GM19324 (cell line): ENCODE data around the gene TMEM129.

ENCODE experiments used
- ATAC-seq: cut with Tn5 transposase; IDR thresholded peaks from one replicate; pipeline ENCODE4 v1.9.1; 2021; ENCODE audit warnings: mild to moderate bottlenecking, moderate library complexity; ENCODE audit not compliant: unreplicated experiment, low FRiP score

The TMEM129 gene

GRCh38 chr4:1723131-1723801, 2.1 kb upstream of the TMEM129 start:
- ATAC-seq: no peak

- ATAC-seq: no peak
Observed at GRCh38 chr4:1722551-1723118, 1.5 kb upstream of the TMEM129 start.

- ATAC-seq: no peak
Observed at GRCh38 chr4:1721666-1722550, 785 bp upstream of the TMEM129 start.

- peak; percentile 15 for ATAC-seq
Observed at GRCh38 chr4:1720163-1720983, 750 bp downstream of the TMEM129 start.

GRCh38 chr4:1718095-1718850, 2.9 kb downstream of the TMEM129 start:
- ATAC-seq: no peak

- no peak for ATAC-seq
Observed at GRCh38 chr4:1717129-1718094, 3.7 kb downstream of the TMEM129 start.

GRCh38 chr4:1716065-1716945, 4.8 kb downstream of the TMEM129 start:
- no peak for ATAC-seq

- no peak for ATAC-seq
Observed at GRCh38 chr4:1715002-1715758, 5.9 kb downstream of the TMEM129 start.

- ATAC-seq: no peak
Observed at GRCh38 chr4:1714303-1715001, 6.7 kb downstream of the TMEM129 start.

- ATAC-seq: no peak
Observed at GRCh38 chr4:1713003-1713851, 7.9 kb downstream of the TMEM129 start.

- ATAC-seq: peak; percentile 83
Observed at GRCh38 chr4:1712216-1713002, 8.7 kb downstream of the TMEM129 start, which contains the start of gene SLBP. Gene SLBP (minus strand): TSS chr4:1712319. CDS start chr4:1712188, 131 bp downstream.

- ATAC-seq: peak; percentile 1
Observed at GRCh38 chr4:1711571-1712215, 9.4 kb downstream of the TMEM129 start.

GRCh38 chr4:1711055-1711570, 10.0 kb downstream of the TMEM129 start:
- no peak for ATAC-seq

GRCh38 chr4:1708581-1708980, 12.5 kb downstream of the TMEM129 start:
- no peak for ATAC-seq
